Measurements from ENCODE around the gene PPP1R1C.
"Not testable (repeated sequence)": the region's sequence is repeated elsewhere in the genome, so short reads cannot be mapped to it uniquely, and the experiment has no call there.

The PPP1R1C gene

DNA sequence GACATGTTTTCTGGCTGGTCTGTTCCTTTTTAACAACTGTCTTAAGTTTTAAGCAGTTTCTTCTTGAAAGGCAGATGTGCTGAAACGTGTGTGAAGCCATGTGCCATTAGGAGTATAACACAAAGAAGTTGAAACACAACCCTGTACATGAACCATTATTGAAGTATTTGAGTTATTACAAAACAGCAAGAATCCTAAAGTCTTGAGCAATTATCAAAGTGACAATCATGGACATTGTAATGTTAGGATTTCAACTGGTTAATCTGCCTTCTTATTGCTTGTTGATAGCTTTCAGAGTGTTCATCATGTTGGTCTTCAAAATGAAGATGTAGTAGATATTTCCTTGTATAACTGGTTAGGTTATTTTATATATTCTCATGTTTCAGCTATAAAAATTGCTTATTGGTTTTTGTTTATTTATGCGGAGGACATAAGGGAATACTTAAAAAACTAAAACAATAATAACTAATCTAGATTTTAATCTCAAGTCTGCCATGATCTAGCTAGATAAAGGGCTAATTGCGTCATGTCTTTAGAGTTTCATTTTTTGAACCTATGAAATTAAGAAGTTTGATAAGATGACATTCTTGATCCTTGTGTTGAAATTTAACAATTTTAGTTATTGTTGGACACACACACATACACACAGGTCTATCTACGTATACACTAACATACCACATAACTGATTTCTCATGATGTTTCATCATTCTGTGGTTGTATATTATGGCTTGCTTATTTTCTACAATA lies 21.1 kb downstream of the PPP1R1C start:
- H3K36me3 ChIP-seq (ENCODE audit: control insufficient read depth, insufficient read depth, low read length) = no peaks in the 10 kb centered on the region
- no peaks in the 10 kb centered on the region for H3K9me3 ChIP-seq (ENCODE audit: control insufficient read depth, low read length)
- no peak overlapping the region for H3K27ac ChIP-seq (ENCODE audit: insufficient read depth, low read length, poor library complexity, severe bottlenecking)
- no peak overlapping the region for H3K4me3 ChIP-seq (ENCODE audit: insufficient read depth, low read depth, low read length, poor library complexity, severe bottlenecking)
- no peaks in the 10 kb centered on the region for H3K4me1 ChIP-seq (ENCODE audit: control insufficient read depth, insufficient read depth, low read length, poor library complexity, severe bottlenecking)
- H3K27me3 ChIP-seq (replicated peaks; ENCODE audit: control insufficient read depth, insufficient read depth, low read length, poor library complexity, severe bottlenecking) = no peaks in the 10 kb centered on the region
- no peak for DNase-seq

DNA sequence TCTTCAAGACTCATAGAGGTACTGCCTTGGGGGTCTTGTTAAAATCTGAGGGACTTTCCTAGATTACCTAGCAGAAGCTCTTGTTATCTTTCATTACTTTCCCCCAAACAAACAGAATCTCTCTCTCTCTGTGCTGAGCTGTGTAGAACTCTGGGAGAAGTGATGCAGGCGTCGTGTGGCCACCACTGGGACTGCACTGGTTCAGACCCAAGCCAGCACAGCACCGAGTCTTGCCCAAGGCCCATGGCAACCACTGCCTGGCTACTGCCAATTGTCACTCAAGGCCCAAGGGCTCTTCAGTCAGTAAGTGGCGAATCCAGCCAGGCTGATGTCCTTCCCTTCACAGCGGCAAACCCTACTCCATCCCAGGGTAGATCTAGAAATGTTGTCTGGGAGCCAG lies 28.6 kb downstream of the PPP1R1C start:
- H3K4me1 ChIP-seq (ENCODE audit: control insufficient read depth, insufficient read depth, low read length, poor library complexity, severe bottlenecking) = no peaks in the 10 kb centered on the region
- no peaks in the 10 kb centered on the region for H3K9me3 ChIP-seq (ENCODE audit: control insufficient read depth, low read length)
- DNase-seq = no peak
- H3K27me3 ChIP-seq (replicated peaks; ENCODE audit: control insufficient read depth, insufficient read depth, low read length, poor library complexity, severe bottlenecking) = no peaks in the 10 kb centered on the region
- no peak overlapping the region for H3K4me3 ChIP-seq (ENCODE audit: insufficient read depth, low read depth, low read length, poor library complexity, severe bottlenecking)
- no peak overlapping the region for H3K27ac ChIP-seq (ENCODE audit: insufficient read depth, low read length, poor library complexity, severe bottlenecking)
- no peaks in the 10 kb centered on the region for H3K36me3 ChIP-seq (ENCODE audit: control insufficient read depth, insufficient read depth, low read length)

DNA sequence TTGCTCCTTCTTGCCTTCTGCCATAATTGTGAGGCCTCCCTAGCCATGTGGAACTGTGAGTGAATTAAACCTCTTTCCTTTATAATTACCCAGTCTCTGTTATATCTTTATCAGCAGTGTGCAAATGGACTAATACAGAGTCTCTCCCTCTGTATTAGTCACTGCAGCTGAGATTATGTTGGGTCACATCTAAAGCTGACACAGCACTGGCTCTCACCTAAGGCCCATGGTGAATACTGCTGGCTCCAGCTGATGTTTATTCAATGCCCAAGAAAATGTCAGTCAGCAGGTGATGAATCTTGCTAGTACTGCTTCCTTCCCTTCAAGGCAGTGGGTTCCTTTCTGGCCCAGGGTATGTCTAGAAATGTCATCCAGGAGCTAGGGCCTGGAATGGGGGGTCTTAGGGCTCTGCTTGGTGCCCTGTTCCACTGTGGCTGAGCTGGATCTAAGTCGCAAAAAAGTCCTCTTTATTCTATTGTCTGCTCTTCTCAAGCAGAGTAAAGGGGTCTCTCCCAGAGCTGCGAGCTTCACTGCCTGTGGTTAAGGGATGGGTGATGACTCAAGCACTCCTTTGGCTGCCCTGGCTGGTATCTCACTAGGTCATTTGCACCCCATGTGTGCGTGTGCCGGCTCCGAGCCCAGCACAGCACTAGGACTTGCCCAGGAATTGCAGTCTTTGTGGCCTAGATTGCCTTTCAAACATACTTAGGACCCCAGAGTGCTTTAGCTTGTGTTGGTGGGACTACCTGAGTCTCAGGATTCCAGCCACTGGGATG lies 29.9 kb downstream of the PPP1R1C start:
- Histone ChIP-seq H3K4me3 (ENCODE audit: insufficient read depth, low read depth, low read length, poor library complexity, severe bottlenecking) (no peak overlapping the region), H3K27me3 (replicated peaks; ENCODE audit: control insufficient read depth, insufficient read depth, low read length, poor library complexity, severe bottlenecking) (no peaks in the 10 kb centered on the region), H3K27ac (ENCODE audit: insufficient read depth, low read length, poor library complexity, severe bottlenecking) (no peak overlapping the region), H3K4me1 (ENCODE audit: control insufficient read depth, insufficient read depth, low read length, poor library complexity, severe bottlenecking) (no peaks in the 10 kb centered on the region), H3K36me3 (ENCODE audit: control insufficient read depth, insufficient read depth, low read length) (no peaks in the 10 kb centered on the region), H3K9me3 (ENCODE audit: control insufficient read depth, low read length) (no peaks in the 10 kb centered on the region)
- DNase-seq = no peak

DNA sequence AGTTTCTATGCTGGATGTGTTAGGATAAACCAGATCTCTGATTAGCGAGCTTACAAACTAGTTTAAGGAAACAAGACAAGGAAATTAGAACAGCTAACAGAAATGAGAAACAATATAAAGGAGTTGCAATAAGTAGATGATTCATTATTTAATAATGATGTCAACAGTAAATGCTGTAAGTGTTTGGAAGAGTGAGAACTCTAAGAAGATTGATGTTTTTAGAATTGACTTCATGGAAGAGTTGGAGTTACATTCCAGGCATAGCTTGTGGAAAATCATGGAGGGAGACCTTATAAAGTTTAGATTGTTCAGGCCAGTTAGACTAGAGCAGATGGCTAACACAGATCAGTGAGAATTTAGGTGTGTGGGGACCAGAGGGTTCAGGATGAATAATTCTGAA lies 32.6 kb downstream of the PPP1R1C start:
- DNase-seq = no peak
- Histone ChIP-seq H3K27me3 (replicated peaks; ENCODE audit: control insufficient read depth, insufficient read depth, low read length, poor library complexity, severe bottlenecking) (no peaks in the 10 kb centered on the region), H3K27ac (ENCODE audit: insufficient read depth, low read length, poor library complexity, severe bottlenecking) (no peak overlapping the region), H3K4me3 (ENCODE audit: insufficient read depth, low read depth, low read length, poor library complexity, severe bottlenecking) (no peak overlapping the region), H3K4me1 (ENCODE audit: control insufficient read depth, insufficient read depth, low read length, poor library complexity, severe bottlenecking) (no peaks in the 10 kb centered on the region), H3K36me3 (ENCODE audit: control insufficient read depth, insufficient read depth, low read length) (no peaks in the 10 kb centered on the region), H3K9me3 (ENCODE audit: control insufficient read depth, low read length) (no peaks in the 10 kb centered on the region)

DNA sequence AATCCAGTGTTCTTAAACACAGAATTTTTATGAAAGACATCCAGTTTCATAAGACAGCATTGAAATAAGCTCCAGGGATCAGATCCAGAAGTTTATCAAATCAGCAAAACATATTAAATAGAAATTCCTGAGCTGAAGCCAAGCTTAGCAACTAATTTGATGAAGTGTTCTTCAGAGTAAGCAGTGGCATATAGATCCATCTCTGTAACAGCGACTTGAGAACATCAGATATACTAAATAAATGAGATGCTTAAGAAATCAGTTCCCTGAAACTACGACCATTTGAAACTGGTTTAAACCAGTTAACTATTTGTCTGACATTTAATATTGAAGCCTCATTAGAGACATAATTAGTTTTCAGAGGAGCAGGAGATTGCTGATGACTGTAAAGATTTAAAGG lies 34.1 kb downstream of the PPP1R1C start:
- no peaks in the 10 kb centered on the region for H3K9me3 ChIP-seq (ENCODE audit: control insufficient read depth, low read length)

DNA sequence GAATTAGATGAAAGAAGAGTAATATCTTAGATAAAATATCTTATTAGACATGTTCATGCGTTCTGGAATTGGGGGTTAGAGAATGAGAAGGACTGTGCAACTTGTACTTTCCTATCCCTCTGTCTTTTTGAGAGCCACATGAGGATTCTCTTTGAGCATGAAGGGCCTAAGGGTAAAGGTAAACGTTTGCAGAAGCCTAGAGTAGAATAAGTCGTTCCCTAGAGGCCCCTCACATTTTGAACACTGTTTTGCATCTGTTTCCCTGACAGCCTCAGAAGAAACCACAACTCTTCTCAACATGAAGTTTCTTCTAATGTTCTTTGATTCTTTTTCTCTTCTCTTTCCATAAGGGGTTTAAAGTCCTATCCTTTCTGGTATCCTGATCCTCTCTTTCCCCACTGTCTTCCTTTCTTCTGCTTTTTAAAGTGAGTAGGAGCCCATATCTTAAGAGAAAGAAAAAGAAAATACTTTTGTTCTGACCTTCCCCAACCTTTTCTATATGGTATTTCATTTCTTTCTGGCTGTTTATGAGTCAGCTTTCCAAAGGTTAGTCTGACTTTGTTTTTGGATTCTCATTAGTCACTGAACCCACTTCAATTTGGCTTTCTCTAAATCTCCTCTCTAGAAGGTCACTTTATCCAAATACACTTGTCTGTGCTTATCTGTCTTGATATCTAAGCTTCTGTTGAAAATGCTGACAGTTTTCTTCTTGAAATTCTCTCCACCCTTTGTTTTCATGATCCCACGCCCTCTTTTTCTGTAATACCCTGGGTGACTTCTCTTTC lies 34.8 kb downstream of the PPP1R1C start:
- no peak for DNase-seq
- H3K4me1 ChIP-seq (ENCODE audit: control insufficient read depth, insufficient read depth, low read length, poor library complexity, severe bottlenecking) = no peaks in the 10 kb centered on the region
- no peaks in the 10 kb centered on the region for H3K9me3 ChIP-seq (ENCODE audit: control insufficient read depth, low read length)
- H3K27ac ChIP-seq (ENCODE audit: insufficient read depth, low read length, poor library complexity, severe bottlenecking) = no peak overlapping the region
- H3K4me3 ChIP-seq (ENCODE audit: insufficient read depth, low read depth, low read length, poor library complexity, severe bottlenecking) = no peak overlapping the region
- H3K36me3 ChIP-seq (ENCODE audit: control insufficient read depth, insufficient read depth, low read length) = no peaks in the 10 kb centered on the region
- no peaks in the 10 kb centered on the region for H3K27me3 ChIP-seq (replicated peaks; ENCODE audit: control insufficient read depth, insufficient read depth, low read length, poor library complexity, severe bottlenecking)

More for the DNA sequence above, 34.1 kb downstream of the PPP1R1C start:
- Histone ChIP-seq H3K27me3 (replicated peaks; ENCODE audit: control insufficient read depth, insufficient read depth, low read length, poor library complexity, severe bottlenecking) (no peaks in the 10 kb centered on the region), H3K36me3 (ENCODE audit: control insufficient read depth, insufficient read depth, low read length) (no peaks in the 10 kb centered on the region), H3K27ac (ENCODE audit: insufficient read depth, low read length, poor library complexity, severe bottlenecking) (no peak overlapping the region), H3K4me3 (ENCODE audit: insufficient read depth, low read depth, low read length, poor library complexity, severe bottlenecking) (no peak overlapping the region), H3K4me1 (ENCODE audit: control insufficient read depth, insufficient read depth, low read length, poor library complexity, severe bottlenecking) (no peaks in the 10 kb centered on the region)
- DNase-seq = no peak

DNA sequence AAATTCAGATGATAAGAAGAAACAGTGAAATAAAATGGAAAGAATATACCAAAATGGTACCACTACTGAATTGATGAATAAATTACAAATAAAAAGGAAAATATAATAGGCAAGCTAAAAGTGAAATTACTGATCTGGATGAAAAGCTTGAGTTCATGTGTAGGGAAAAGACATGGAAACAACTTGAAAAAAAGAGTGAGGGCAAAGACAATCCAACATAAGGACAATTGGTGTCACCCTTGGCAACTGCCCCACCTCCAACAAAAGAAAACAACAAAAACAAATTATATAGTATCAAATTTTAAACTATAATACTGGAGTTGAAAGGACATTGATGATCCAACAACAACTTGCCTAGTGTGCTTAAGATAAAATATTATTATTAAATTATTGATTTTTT lies 37.6 kb downstream of the PPP1R1C start:
- H3K9me3 ChIP-seq (ENCODE audit: control insufficient read depth, low read length) = no peaks in the 10 kb centered on the region
- H3K36me3 ChIP-seq (ENCODE audit: control insufficient read depth, insufficient read depth, low read length) = no peaks in the 10 kb centered on the region
- H3K27ac ChIP-seq (ENCODE audit: insufficient read depth, low read length, poor library complexity, severe bottlenecking) = no peak overlapping the region
- DNase-seq = no peak
- no peaks in the 10 kb centered on the region for H3K27me3 ChIP-seq (replicated peaks; ENCODE audit: control insufficient read depth, insufficient read depth, low read length, poor library complexity, severe bottlenecking)
- H3K4me1 ChIP-seq (ENCODE audit: control insufficient read depth, insufficient read depth, low read length, poor library complexity, severe bottlenecking) = no peaks in the 10 kb centered on the region
- no peak overlapping the region for H3K4me3 ChIP-seq (ENCODE audit: insufficient read depth, low read depth, low read length, poor library complexity, severe bottlenecking)

DNA sequence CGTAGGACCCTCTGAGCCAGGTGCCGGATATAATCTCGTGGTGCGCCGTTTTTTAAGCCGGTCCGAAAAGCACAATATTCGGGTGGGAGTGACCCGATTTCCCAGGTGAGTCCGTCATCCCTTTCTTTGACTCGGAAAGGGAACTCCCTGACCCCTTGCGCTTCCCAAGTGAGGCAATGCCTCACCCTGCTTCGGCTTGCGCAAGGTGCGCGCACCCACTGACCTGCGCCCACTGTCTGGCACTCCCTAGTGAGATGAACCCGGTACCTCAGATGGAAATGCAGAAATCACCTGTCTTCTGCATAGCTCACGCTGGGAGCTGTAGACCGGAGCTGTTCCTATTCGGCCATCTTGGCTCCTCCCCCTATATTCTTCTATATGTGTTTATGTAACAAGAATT lies 45.2 kb downstream of the PPP1R1C start:
- H3K27me3 ChIP-seq (replicated peaks; ENCODE audit: control insufficient read depth, insufficient read depth, low read length, poor library complexity, severe bottlenecking); H3K36me3 ChIP-seq (ENCODE audit: control insufficient read depth, insufficient read depth, low read length); H3K4me3 ChIP-seq (ENCODE audit: insufficient read depth, low read depth, low read length, poor library complexity, severe bottlenecking); DNase-seq; H3K9me3 ChIP-seq (ENCODE audit: control insufficient read depth, low read length); H3K27ac ChIP-seq (ENCODE audit: insufficient read depth, low read length, poor library complexity, severe bottlenecking); H3K4me1 ChIP-seq (ENCODE audit: control insufficient read depth, insufficient read depth, low read length, poor library complexity, severe bottlenecking): not testable (repeated sequence)

DNA sequence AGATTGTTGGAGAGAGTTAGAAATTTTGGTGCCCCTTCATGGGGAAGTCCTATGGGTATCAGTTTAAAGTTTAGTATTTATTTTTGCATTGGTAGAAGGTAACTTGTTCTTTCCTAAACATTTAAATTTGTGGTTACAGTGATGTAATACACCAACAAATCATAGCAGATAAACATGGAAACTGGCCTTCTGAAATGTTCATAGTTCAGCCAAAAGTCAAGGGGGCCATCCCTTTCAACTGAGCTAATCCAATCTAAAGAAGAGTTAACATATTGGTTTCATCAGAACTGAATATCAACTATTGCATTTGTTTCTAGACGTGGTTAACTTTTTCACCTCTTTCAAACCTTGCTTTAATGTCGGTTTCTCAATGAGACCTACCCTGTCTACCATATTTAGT lies 46.3 kb downstream of the PPP1R1C start:
- no peak overlapping the region for H3K27ac ChIP-seq (ENCODE audit: insufficient read depth, low read length, poor library complexity, severe bottlenecking)
- no peaks in the 10 kb centered on the region for H3K9me3 ChIP-seq (ENCODE audit: control insufficient read depth, low read length)
- no peak for DNase-seq
- H3K4me3 ChIP-seq (ENCODE audit: insufficient read depth, low read depth, low read length, poor library complexity, severe bottlenecking) = no peak overlapping the region
- no peaks in the 10 kb centered on the region for H3K36me3 ChIP-seq (ENCODE audit: control insufficient read depth, insufficient read depth, low read length)
- no peaks in the 10 kb centered on the region for H3K4me1 ChIP-seq (ENCODE audit: control insufficient read depth, insufficient read depth, low read length, poor library complexity, severe bottlenecking)
- H3K27me3 ChIP-seq (replicated peaks; ENCODE audit: control insufficient read depth, insufficient read depth, low read length, poor library complexity, severe bottlenecking) = no peaks in the 10 kb centered on the region

DNA sequence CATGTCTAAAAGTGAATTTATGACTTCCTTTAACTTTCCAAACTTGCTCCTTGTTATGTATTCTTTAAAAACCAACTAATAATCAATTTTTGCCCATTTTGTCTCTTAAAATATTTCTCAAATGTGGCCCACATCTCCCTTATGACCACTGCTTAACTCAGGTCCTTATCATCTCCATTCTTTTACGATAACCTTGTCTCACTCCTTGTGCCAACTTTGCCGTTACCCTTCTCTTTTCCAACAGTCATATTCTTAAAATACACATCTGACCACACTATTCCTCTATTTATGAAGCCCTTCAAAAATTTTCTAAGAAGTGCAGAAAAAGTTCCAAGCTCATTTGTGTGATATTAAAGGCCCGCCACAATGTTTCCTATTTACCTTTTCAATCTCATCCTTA lies 47.8 kb downstream of the PPP1R1C start:
- Histone ChIP-seq H3K27me3 (replicated peaks; ENCODE audit: control insufficient read depth, insufficient read depth, low read length, poor library complexity, severe bottlenecking) (no peaks in the 10 kb centered on the region), H3K9me3 (ENCODE audit: control insufficient read depth, low read length) (no peaks in the 10 kb centered on the region), H3K4me3 (ENCODE audit: insufficient read depth, low read depth, low read length, poor library complexity, severe bottlenecking) (no peak overlapping the region), H3K27ac (ENCODE audit: insufficient read depth, low read length, poor library complexity, severe bottlenecking) (no peak overlapping the region), H3K36me3 (ENCODE audit: control insufficient read depth, insufficient read depth, low read length) (no peaks in the 10 kb centered on the region), H3K4me1 (ENCODE audit: control insufficient read depth, insufficient read depth, low read length, poor library complexity, severe bottlenecking) (no peaks in the 10 kb centered on the region)
- no peak for DNase-seq

Data from effector memory CD4-positive, alpha-beta T cell (primary cell).